Measurements from ENCODE around the gene TCEANC.
"Not testable (repeated sequence)": the region's sequence is repeated elsewhere in the genome, so short reads cannot be mapped to it uniquely, and the experiment has no call there.

TCEANC gene

DNA sequence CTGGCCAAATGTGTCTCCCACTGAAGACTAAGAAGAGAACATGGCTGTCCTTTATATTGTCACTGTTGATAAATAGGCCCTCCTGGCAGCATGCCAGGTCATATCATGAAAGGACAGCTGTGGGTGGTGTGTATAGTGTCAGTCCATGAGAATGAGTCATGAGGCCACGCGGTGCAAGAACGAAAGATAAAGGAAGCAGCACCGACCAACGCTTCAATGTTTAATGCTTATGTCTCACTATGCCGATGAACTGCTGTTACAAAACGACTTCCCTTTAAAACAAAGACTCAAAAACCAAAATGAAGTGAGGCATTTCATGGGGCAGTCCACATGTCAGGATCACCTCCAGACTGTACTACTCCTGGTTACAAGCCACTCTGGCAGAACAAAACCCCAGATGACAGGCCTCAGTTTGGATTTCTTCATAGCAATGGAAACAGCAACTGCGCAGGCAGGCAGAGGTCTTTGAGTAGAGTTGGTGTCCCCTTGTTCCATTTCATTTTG is 5.2 kb upstream of the TCEANC start:
- H3K4me3 ChIP-seq (ENCODE audit: low read depth, low read length), result no peak overlapping the region
- no peak for DNase-seq (ENCODE audit: low read depth)
- TF ChIP-seq, protein P1, sequence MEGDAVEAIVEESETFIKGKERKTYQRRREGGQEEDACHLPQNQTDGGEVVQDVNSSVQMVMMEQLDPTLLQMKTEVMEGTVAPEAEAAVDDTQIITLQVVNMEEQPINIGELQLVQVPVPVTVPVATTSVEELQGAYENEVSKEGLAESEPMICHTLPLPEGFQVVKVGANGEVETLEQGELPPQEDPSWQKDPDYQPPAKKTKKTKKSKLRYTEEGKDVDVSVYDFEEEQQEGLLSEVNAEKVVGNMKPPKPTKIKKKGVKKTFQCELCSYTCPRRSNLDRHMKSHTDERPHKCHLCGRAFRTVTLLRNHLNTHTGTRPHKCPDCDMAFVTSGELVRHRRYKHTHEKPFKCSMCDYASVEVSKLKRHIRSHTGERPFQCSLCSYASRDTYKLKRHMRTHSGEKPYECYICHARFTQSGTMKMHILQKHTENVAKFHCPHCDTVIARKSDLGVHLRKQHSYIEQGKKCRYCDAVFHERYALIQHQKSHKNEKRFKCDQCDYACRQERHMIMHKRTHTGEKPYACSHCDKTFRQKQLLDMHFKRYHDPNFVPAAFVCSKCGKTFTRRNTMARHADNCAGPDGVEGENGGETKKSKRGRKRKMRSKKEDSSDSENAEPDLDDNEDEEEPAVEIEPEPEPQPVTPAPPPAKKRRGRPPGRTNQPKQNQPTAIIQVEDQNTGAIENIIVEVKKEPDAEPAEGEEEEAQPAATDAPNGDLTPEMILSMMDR (IDR thresholded peaks at IDR 0.05; ENCODE audit: control insufficient read depth, extremely low read depth, insufficient read depth), result no peak

- not testable (repeated sequence) for DNase-seq (ENCODE audit: low read depth); H3K4me3 ChIP-seq (ENCODE audit: low read depth, low read length)
Observed at GRCh38 chrX:13648336-13648735, 4.6 kb upstream of the TCEANC start.

GRCh38 chrX:13649838-13650237 is 3.1 kb upstream of the TCEANC start:
- TF ChIP-seq, protein P1 (IDR thresholded peaks at IDR 0.05; ENCODE audit: control insufficient read depth, extremely low read depth, insufficient read depth), result no peak
- no peak overlapping the region for H3K4me3 ChIP-seq (ENCODE audit: low read depth, low read length)
- DNase-seq (ENCODE audit: low read depth), result no peak

- no peak for DNase-seq (ENCODE audit: low read depth)
- H3K4me3 ChIP-seq (ENCODE audit: low read depth, low read length), result no peak overlapping the region
- TF ChIP-seq, protein P1 (IDR thresholded peaks at IDR 0.05; ENCODE audit: control insufficient read depth, extremely low read depth, insufficient read depth), result no peak
Observed at GRCh38 chrX:13650318-13650717, 2.6 kb upstream of the TCEANC start.

GRCh38 chrX:13651150-13651549 is 1.8 kb upstream of the TCEANC start:
- TF ChIP-seq, protein P1 (IDR thresholded peaks at IDR 0.05; ENCODE audit: control insufficient read depth, extremely low read depth, insufficient read depth), result no peak
- H3K4me3 ChIP-seq (ENCODE audit: low read depth, low read length), result no peak overlapping the region
- no peak for DNase-seq (ENCODE audit: low read depth)

GRCh38 chrX:13652287-13652793 is 601 bp upstream of the TCEANC start:
- TF ChIP-seq, protein P1 (IDR thresholded peaks at IDR 0.05; ENCODE audit: control insufficient read depth, extremely low read depth, insufficient read depth), result no peak
- H3K4me3 ChIP-seq (ENCODE audit: low read depth, low read length), result peak overlapping the region; percentile 67
- no peak for DNase-seq (ENCODE audit: low read depth)

GRCh38 chrX:13654116-13654515 is 1.2 kb downstream of the TCEANC start:
- TF ChIP-seq, protein P1 (IDR thresholded peaks at IDR 0.05; ENCODE audit: control insufficient read depth, extremely low read depth, insufficient read depth), result no peak

More at GRCh38 chrX:13654116-13654515, 1.2 kb downstream of the TCEANC start:
- DNase-seq (ENCODE audit: low read depth), result no peak
- H3K4me3 ChIP-seq (ENCODE audit: low read depth, low read length), result peak overlapping the region; percentile 67

Data from LNCaP clone FGC (cell line).